Spleen (tissue), 11 donors: ENCODE results near the gene DCAF7. TPM values are rescaled to one million over a fixed set of nuclear protein-coding genes. Genes with fewer than 3 reads are reported as not detected.

ENCODE experiments used
- DNase-seq: peaks from one replicate; pipeline ENCODE4 v3.0.0-alpha.2; 2020
- H3K27ac ChIP-seq, 8 donors: fragments of 200-600 bp; sonication (generic) in 7 of 8; 1 replicate in 4 of 8; 2 replicates in 4 of 8; pipeline versions ENCODE4 v1.5.0 to v1.8.0; 2016 to 2021; ENCODE audit warnings: inconsistent platforms in 4 of 8, mild to moderate bottlenecking in 4 of 8, moderate library complexity in 1 of 8
- H3K27me3 ChIP-seq, 7 donors: fragments of 200-600 bp; sonication (generic) in 6 of 7; replicated peaks in 1 of 7; 1 replicate in 4 of 7; 2 replicates in 3 of 7; pipeline versions ENCODE4 v1.5.0 to v1.8.0; 2016 to 2021; ENCODE audit warnings: inconsistent platforms in 3 of 7, mild to moderate bottlenecking in 1 of 7
- H3K36me3 ChIP-seq, 6 donors: fragments of 200-600 bp; sonication (generic) in 5 of 6; 1 replicate in 4 of 6; 2 replicates in 2 of 6; pipeline versions ENCODE4 v1.5.0 to v1.8.0; 2016 to 2021; ENCODE audit warnings: inconsistent platforms in 2 of 6
- H3K4me1 ChIP-seq, 6 donors: fragments of 200-600 bp; sonication (generic) in 5 of 6; 1 replicate in 3 of 6; 2 replicates in 3 of 6; pipeline versions ENCODE4 v1.5.0 to v1.8.0; 2016 to 2021; ENCODE audit warnings: inconsistent platforms in 3 of 6
- H3K4me3 ChIP-seq, 8 donors: fragments of 200-600 bp; sonication (generic) in 7 of 8; 1 replicate in 4 of 8; 2 replicates in 4 of 8; pipeline versions ENCODE4 v1.5.0 to v1.8.0; 2016 to 2021; ENCODE audit warnings: inconsistent platforms in 4 of 8, mild to moderate bottlenecking in 4 of 8, moderate library complexity in 2 of 8
- H3K9me3 ChIP-seq, 8 donors: fragments of 200-600 bp; sonication (generic) in 7 of 8; 1 replicate in 4 of 8; 2 replicates in 4 of 8; pipeline versions ENCODE4 v1.5.0 to v1.8.0; 2016 to 2021; ENCODE audit warnings: inconsistent platforms in 4 of 8
- POLR2A ChIP-seq, 3 donors: fragments of 450-650 bp; IDR thresholded peaks; one replicate each; pipeline ENCODE4 v1.5.1; 2017; ENCODE audit warnings: antibody characterized with exemption in 3 of 3, mild to moderate bottlenecking in 1 of 3
- POLR2AphosphoS5 ChIP-seq, 3 donors: sonication (generic); formaldehyde crosslinking; IDR thresholded peaks; one replicate each; pipeline ENCODE4 v1.5.1; 2017; ENCODE audit warnings: antibody characterized with exemption in 3 of 3
- WGBS, 5 donors: extraction: QIAGEN DNeasy Blood & Tissue Kit in 3 of 5; methylation state at CpG; one replicate each; pipeline versions ENCODE4 v1.1.5 to v1.1.7; 2013 to 2018; 5-methylcytosine and 5-hydroxymethylcytosine counted together
- intact Hi-C: fragments of 100-400 bp; cut with DNase I; formaldehyde crosslinking; loops from one replicate; pipeline ENCODE4 v1.15.0; 2023; ENCODE audit warnings: low total_unique reads
- polyA plus RNA-seq, 3 donors: library from polyadenylated mRNA; stranded (reverse); fragments of 200-250 nt; gene quantifications; one replicate each; pipeline ENCODE4 v1.2.1, GENCODE V29; 2013
- total RNA-seq, 7 donors: library from RNA; depleted of rRNA in 3 of 7; stranded (reverse); fragments of >200 nt in 3 of 7; fragmentation: NEBNext Ultra II Directional in 4 of 7; extraction: Animal tissue kit (Norgen Biotek cat#: 25700) in 4 of 7; gene quantifications; one replicate each; pipeline versions ENCODE4 v1.1.0 to v1.2.1, GENCODE V29; 2016 to 2021
- TF ChIP-seq, protein P1 (sequence below), 11 experiments: fragments of 200-600 bp in 7 of 11; fragments of 450-650 bp in 4 of 11; sonication (generic) in 4 of 11; IDR thresholded peaks in 8 of 11; conservative IDR thresholded peaks in 3 of 11; 1 replicate in 7 of 11; 2 replicates in 4 of 11; pipeline versions ENCODE4 v1.4.0 to v1.8.0; 2016 to 2021; ENCODE audit warnings: antibody characterized with exemption in 11 of 11, inconsistent platforms in 4 of 11, mild to moderate bottlenecking in 1 of 11
- donor health status: healthy with polysubstance abuse.
- donor health status: DM: no; HTN: no; CAD: no; lungs with moderate emphysema.
- donor health status: DM: no; HTN: no; CAD: no.
- donor health status: Bipolar disorder and iron deficiency.
- donor health status: healthy.
- donor health status: DM: no; HTN: no; CAD: no.
- donor health status: DM: yes; HTN: yes; CAD: no.

The DCAF7 gene
- total and polyA plus RNA-seq, 10 donors = 15.9 to 87.5 (median 54.7) TPM

DNA sequence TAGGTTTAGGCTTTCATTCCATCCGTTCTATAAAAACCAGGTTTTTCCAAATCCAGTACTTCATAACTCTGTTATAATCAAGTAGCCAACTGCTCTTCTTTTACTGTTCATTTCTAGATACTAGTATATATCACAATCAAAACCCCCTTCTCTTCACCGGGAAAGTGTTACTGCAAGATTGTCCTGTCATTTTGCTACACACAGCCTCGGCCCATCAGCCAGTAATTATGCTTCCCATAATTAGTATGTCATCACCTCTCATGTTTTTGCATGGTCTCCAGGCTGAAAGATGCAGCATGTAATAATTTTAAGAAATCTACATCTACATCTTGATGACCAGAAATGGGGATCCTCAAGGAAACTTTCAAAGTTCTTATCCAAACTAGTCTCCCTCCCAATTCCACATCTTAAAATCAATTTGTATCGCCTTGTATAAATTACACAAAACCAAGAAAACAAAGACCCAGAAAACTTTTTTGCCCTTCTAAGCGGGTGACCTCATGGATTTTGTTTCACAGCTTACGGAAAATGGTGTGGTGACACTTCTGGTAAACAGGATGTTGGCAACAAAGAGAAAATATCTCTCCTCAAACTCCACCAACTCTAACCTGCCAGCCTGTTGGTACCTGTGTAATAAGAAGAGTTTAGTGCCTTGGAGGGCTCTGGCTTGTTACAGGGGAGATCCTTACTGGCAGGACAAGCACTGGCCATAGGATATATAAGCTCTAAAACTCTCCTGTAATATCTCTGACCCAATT, 59.7 kb downstream of the DCAF7 start:
- Histone ChIP-seq H3K27ac (peak overlapping the region in 4 of 8 donors; percentile 20 to 58 (median 44)), H3K4me3 (no peak overlapping the region), H3K4me1 (peaks cover 0 to 18% (median 9%) of the 10 kb centered on the region in 6 donors), H3K27me3 (no peaks in the 10 kb centered on the region), H3K9me3 (no peaks in the 10 kb centered on the region), H3K36me3 (peaks cover 2 to 64% (median 56%) of the 10 kb centered on the region in 6 donors)
- intact Hi-C loops = no loop called here
- TF ChIP-seq, protein P1, sequence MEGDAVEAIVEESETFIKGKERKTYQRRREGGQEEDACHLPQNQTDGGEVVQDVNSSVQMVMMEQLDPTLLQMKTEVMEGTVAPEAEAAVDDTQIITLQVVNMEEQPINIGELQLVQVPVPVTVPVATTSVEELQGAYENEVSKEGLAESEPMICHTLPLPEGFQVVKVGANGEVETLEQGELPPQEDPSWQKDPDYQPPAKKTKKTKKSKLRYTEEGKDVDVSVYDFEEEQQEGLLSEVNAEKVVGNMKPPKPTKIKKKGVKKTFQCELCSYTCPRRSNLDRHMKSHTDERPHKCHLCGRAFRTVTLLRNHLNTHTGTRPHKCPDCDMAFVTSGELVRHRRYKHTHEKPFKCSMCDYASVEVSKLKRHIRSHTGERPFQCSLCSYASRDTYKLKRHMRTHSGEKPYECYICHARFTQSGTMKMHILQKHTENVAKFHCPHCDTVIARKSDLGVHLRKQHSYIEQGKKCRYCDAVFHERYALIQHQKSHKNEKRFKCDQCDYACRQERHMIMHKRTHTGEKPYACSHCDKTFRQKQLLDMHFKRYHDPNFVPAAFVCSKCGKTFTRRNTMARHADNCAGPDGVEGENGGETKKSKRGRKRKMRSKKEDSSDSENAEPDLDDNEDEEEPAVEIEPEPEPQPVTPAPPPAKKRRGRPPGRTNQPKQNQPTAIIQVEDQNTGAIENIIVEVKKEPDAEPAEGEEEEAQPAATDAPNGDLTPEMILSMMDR (IDR thresholded peaks at IDR 0.05 in 8 of 11, conservative IDR thresholded peaks at IDR 0.05 in 3 of 11) = no peak
- no peak for TF ChIP-seq POLR2A (IDR thresholded peaks at IDR 0.05)
- TF ChIP-seq POLR2AphosphoS5 (IDR thresholded peaks at IDR 0.05) = no peak
- no peak for DNase-seq
- WGBS, 5 donors = 69 to 83% (median 77%) methylated on average over 6 of the region's 6 CpGs

- DNase-seq = no peak
- H3K36me3 ChIP-seq = peaks cover 0 to 55% (median 50%) of the 10 kb centered on the region in 6 donors
- H3K4me1 ChIP-seq = peaks cover 0 to 13% (median 9%) of the 10 kb centered on the region in 6 donors
- intact Hi-C loops = no loop called here
- TF ChIP-seq, protein P1 (IDR thresholded peaks at IDR 0.05 in 8 of 11, conservative IDR thresholded peaks at IDR 0.05 in 3 of 11) = no peak
- TF ChIP-seq POLR2A (IDR thresholded peaks at IDR 0.05) = no peak
- TF ChIP-seq POLR2AphosphoS5 (IDR thresholded peaks at IDR 0.05) = no peak
- no peaks in the 10 kb centered on the region for H3K9me3 ChIP-seq
- no peak overlapping the region for H3K4me3 ChIP-seq
- no peaks in the 10 kb centered on the region for H3K27me3 ChIP-seq
- H3K27ac ChIP-seq = peak overlapping the region in 5 of 8 donors; percentile 1 to 58 (median 41)
- 94 to 98% (median 96%) methylated on average over 10 of the region's 10 CpGs for WGBS, 5 donors
Measured at GRCh38 chr17:63610854-63611253, 60.6 kb downstream of the DCAF7 start.

- H3K9me3 ChIP-seq = no peaks in the 10 kb centered on the region
- TF ChIP-seq POLR2AphosphoS5 (IDR thresholded peaks at IDR 0.05) (no peak), POLR2A (IDR thresholded peaks at IDR 0.05) (no peak)
- TF ChIP-seq, protein P1 (IDR thresholded peaks at IDR 0.05 in 8 of 11, conservative IDR thresholded peaks at IDR 0.05 in 3 of 11) = no peak
- peak overlapping the region in 6 of 8 donors; percentile 1 to 58 (median 29) for H3K27ac ChIP-seq
- WGBS, 5 donors = 73 to 89% (median 78%) methylated on average over 3 of the region's 3 CpGs
- no peak for DNase-seq
- H3K27me3 ChIP-seq = no peaks in the 10 kb centered on the region
- H3K4me3 ChIP-seq = no peak overlapping the region
- H3K36me3 ChIP-seq = peaks cover 0 to 50% (median 45%) of the 10 kb centered on the region in 6 donors
- intact Hi-C loops = no loop called here
- H3K4me1 ChIP-seq = peaks cover 0 to 13% (median 6%) of the 10 kb centered on the region in 6 donors
Measured at GRCh38 chr17:63611354-63611753, 61.1 kb downstream of the DCAF7 start.

DNA sequence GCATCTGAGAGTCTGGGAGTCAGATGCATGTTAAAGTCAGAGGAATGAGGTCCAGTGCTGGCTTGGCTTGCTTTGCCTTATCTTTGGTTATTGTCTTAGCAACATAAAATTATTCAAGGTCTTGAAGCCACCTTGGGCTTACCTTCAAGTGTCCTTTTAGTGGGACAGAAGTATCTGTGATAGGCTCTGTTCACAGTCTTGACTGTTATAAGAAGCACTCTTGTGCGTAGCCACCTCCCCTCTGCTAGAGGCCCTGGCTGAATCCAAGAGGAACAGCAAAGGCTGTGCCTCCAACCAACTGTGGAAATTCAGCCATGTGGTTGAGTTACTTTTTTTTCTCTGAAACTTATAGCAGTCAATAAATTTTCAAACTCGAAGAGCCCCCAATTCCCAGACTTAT, 63.4 kb downstream of the DCAF7 start:
- no peak for DNase-seq
- no peaks in the 10 kb centered on the region for H3K27me3 ChIP-seq
- peaks cover 0 to 27% (median 21%) of the 10 kb centered on the region in 6 donors for H3K36me3 ChIP-seq
- TF ChIP-seq, protein P1 (IDR thresholded peaks at IDR 0.05 in 8 of 11, conservative IDR thresholded peaks at IDR 0.05 in 3 of 11) = no peak
- no peak for TF ChIP-seq POLR2A (IDR thresholded peaks at IDR 0.05)
- TF ChIP-seq POLR2AphosphoS5 (IDR thresholded peaks at IDR 0.05) = no peak
- H3K9me3 ChIP-seq = no peaks in the 10 kb centered on the region
- intact Hi-C loops = loop anchor here (2.0 kb wide), 1 partner anchor 187 kb away; no protein-coding TSS in a partner anchor
- peaks cover 0 to 13% (median 6%) of the 10 kb centered on the region in 6 donors for H3K4me1 ChIP-seq
- WGBS, 5 donors = 90 to 98% (median 93%) methylated on average over 2 of the region's 2 CpGs
- H3K27ac ChIP-seq = no peak overlapping the region
- H3K4me3 ChIP-seq = no peak overlapping the region
